Measurements from ENCODE around the gene HBEGF.
A peak's percentile ranks its signal among the peaks of the same experiment; 100 is the strongest.
"Not testable (repeated sequence)": the region's sequence is repeated elsewhere in the genome, so short reads cannot be mapped to it uniquely, and the experiment has no call there.

Gene HBEGF

GRCh38 chr5:140360681-140361479 is 14.5 kb upstream of the HBEGF start:
- no peak for DNase-seq (ENCODE audit: low read depth in 3 of 3)

- no peak for DNase-seq (ENCODE audit: low read depth in 3 of 3)
Measured at GRCh38 chr5:140360101-140360500, 13.7 kb upstream of the HBEGF start, which contains the start of gene SLC4A9. SLC4A9 (plus strand) TSS chr5:140360194; CDS start chr5:140360237, 43 bp downstream.

- DNase-seq (ENCODE audit: low read depth in 3 of 3), result no peak
Measured at GRCh38 chr5:140358738-140359310, 12.4 kb upstream of the HBEGF start.

- DNase-seq (ENCODE audit: low read depth in 3 of 3), result peak; percentile 55 to 74 (median 58)
Measured at GRCh38 chr5:140357726-140358093, 11.3 kb upstream of the HBEGF start.

- DNase-seq (ENCODE audit: low read depth in 3 of 3), result no peak
Measured at GRCh38 chr5:140356853-140357725, 10.7 kb upstream of the HBEGF start.

- DNase-seq (ENCODE audit: low read depth in 3 of 3), result no peak
Measured at GRCh38 chr5:140355546-140355945, 9.1 kb upstream of the HBEGF start.

- peak in 2 of 3 experiments; percentile 35 to 68 for DNase-seq (ENCODE audit: low read depth in 3 of 3)
Measured at GRCh38 chr5:140351609-140352334, 5.4 kb upstream of the HBEGF start.

GRCh38 chr5:140349244-140349643 is 2.8 kb upstream of the HBEGF start:
- no peak for DNase-seq (ENCODE audit: low read depth in 3 of 3)

- DNase-seq (ENCODE audit: low read depth in 3 of 3), result no peak
Measured at GRCh38 chr5:140348104-140348503, 1.7 kb upstream of the HBEGF start.

GRCh38 chr5:140347360-140347759 is 957 bp upstream of the HBEGF start:
- DNase-seq (ENCODE audit: low read depth in 3 of 3), result no peak

GRCh38 chr5:140345919-140346347 is 470 bp downstream of the HBEGF start:
- no peak for DNase-seq (ENCODE audit: low read depth in 3 of 3)

- DNase-seq (ENCODE audit: low read depth in 3 of 3), result peak in 1 of 3 experiments; percentile 24
Measured at GRCh38 chr5:140344683-140345423, 1.6 kb downstream of the HBEGF start.

- not testable (repeated sequence) for DNase-seq (ENCODE audit: low read depth in 3 of 3)
Measured at GRCh38 chr5:140343849-140344248, 2.6 kb downstream of the HBEGF start.

- DNase-seq (ENCODE audit: low read depth in 3 of 3), result no peak
Measured at GRCh38 chr5:140342896-140343295, 3.5 kb downstream of the HBEGF start.

GRCh38 chr5:140342287-140342686 is 4.1 kb downstream of the HBEGF start:
- DNase-seq (ENCODE audit: low read depth in 3 of 3), result peak in 1 of 3 experiments; percentile 36

GRCh38 chr5:140341591-140341990 is 4.8 kb downstream of the HBEGF start:
- DNase-seq (ENCODE audit: low read depth in 3 of 3), result no peak

GRCh38 chr5:140340605-140341121 is 5.7 kb downstream of the HBEGF start:
- DNase-seq (ENCODE audit: low read depth in 3 of 3), result no peak

GRCh38 chr5:140339636-140340035 is 6.8 kb downstream of the HBEGF start:
- no peak for DNase-seq (ENCODE audit: low read depth in 3 of 3)

GRCh38 chr5:140338908-140339307 is 7.5 kb downstream of the HBEGF start:
- no peak for DNase-seq (ENCODE audit: low read depth in 3 of 3)

- no peak for DNase-seq (ENCODE audit: low read depth in 3 of 3)
Measured at GRCh38 chr5:140338336-140338735, 8.1 kb downstream of the HBEGF start.

GRCh38 chr5:140337880-140338279 is 8.5 kb downstream of the HBEGF start:
- no peak for DNase-seq (ENCODE audit: low read depth in 3 of 3)
